ENCODE data around the gene SYNGR3.

- TF ChIP-seq EZH2 (IDR thresholded peaks at IDR 0.05) (no peak), POLR2AphosphoS5 (IDR thresholded peaks at IDR 0.05; ENCODE audit: borderline replicate concordance, low read depth, low read length) (peak; percentile 68), FOXP2 (optimal IDR thresholded peaks at IDR 0.05; ENCODE audit: control extremely low read depth, extremely low read length, insufficient read depth) (no peak)
Measured at GRCh38 chr16:1960665-1961630, 28.8 kb upstream of the SYNGR3 start.
